GM19099 (cell line): ENCODE data around the gene USP9X.

Experiments used
- POLR2A ChIP-seq: IDR thresholded peaks from 3 replicates; pipeline ENCODE4 v1.6.1; 2011; ENCODE audit warnings: low read depth; ENCODE audit not compliant: insufficient read length; ENCODE audit errors: extremely low read depth

USP9X gene

DNA sequence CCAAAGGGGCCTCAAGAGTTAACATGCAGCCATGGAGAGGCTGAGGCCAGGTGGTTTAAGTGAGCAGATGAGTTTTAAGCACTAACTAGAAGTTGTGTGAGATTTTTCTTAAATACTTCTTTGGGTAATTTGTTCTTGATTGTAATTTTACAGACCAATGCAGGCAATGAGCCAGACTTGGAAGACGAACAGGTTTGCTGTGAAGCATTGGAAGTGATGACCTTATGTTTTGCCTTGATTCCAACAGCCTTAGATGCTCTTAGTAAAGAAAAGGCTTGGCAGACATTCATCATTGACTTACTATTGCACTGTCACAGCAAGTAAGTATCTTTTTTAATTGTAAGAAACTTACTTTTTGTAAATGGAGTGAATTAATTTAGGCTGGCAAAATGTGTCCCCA is 103.9 kb downstream of the USP9X start:
- no peak for TF ChIP-seq POLR2A

DNA sequence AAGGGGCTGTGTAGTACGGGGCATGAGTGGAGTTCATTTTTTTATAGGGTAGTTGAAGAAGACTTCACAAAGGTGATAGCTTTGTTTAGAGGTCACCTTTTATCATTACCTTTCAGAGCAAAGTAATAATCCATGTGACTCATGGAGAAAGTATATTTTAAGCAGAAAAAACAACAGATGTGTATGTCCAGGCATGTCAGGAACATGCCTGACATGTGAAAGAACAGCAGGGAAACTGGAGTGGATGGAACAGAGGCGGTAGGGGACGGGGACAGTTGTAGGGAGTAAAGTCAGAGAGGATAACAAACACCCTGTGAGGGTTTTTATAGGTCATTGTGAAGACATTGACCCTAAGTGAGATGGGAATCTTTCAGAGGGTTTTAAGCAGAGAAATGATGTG is 107.6 kb downstream of the USP9X start:
- no peak for TF ChIP-seq POLR2A

DNA sequence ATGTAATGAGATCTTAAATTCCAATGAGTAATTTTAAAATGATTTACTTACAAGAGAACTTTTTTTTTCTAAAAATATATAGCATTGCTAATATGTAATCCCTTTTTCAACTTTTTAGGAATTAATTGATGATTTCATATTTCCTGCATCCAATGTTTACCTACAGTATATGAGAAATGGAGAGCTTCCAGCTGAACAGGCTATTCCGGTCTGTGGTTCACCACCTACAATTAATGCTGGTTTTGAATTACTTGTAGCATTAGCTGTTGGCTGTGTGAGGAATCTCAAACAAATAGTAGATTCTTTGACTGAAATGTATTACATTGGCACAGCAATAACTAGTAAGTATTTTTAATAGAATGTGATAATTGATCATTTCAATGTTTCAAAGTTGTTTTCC is 113.2 kb downstream of the USP9X start:
- no peak for TF ChIP-seq POLR2A

DNA sequence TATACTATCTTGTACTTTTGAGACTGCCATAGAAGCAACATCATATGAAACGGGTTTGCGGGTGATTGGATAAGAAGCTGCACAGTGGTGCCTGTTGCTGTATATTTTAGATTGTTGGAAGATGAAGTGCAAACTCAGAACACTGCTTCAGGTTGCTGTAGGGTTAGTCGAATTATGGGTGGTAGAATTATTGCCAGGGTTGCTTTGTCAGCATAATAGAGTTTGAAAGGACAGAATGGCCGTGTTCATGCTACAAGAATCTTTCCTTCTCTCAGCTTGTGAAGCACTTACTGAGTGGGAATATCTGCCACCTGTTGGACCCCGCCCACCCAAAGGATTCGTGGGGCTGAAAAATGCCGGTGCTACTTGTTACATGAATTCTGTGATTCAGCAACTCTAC is 115.5 kb downstream of the USP9X start:
- no peak for TF ChIP-seq POLR2A

DNA sequence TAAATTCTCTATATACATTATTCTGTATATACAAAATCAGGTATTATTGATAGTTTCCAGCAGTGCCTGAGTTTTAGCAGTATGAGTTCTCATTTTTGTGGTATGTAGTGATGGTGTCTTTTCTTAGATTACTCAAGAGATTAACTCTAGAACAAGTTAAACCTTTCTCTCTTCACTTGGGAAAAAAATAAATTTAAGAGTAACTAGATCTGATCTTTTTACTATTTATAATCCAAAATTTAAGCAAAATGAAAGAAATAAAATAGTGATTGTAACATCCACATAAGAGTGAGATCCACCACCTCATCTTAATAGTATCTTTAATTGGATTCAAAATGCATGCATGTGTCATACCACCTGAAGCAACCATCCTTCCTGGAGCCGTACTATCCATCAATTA is 124.6 kb downstream of the USP9X start:
- TF ChIP-seq POLR2A: no peak

DNA sequence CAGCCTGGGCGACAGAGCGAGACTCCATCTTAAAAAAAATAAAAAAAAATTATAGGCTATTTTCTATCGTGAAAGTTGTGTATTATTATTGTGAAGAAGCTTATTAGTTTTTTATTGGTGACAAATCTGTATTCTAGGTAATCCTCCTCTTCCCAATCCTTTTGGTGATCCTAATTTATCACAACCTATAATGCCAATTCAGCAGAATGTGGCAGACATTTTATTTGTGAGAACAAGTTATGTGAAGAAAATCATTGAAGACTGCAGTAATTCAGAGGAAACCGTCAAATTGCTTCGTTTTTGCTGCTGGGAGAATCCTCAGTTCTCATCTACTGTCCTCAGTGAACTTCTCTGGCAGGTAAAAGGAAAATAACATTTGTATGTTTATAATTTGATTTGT is 139.4 kb downstream of the USP9X start:
- no peak for TF ChIP-seq POLR2A

DNA sequence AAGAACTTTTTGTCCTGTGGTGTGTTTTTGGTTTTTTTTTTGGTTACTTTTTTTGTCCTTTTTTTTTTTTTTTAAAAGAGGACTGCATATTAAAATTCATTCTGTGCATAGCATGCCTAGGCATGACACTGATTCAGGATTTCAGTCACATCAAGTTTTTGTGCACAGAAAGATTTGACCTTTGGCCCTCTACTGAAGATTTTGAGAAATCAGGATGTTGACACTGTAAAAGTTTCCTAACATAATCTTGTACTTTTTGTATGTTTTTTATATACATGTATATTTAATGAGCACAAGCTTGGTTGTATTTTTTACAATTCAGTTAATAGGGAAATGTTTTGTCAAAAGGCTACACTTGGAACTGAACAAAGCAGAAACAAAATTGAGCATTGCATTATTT is 148.7 kb downstream of the USP9X start:
- no peak for TF ChIP-seq POLR2A

DNA sequence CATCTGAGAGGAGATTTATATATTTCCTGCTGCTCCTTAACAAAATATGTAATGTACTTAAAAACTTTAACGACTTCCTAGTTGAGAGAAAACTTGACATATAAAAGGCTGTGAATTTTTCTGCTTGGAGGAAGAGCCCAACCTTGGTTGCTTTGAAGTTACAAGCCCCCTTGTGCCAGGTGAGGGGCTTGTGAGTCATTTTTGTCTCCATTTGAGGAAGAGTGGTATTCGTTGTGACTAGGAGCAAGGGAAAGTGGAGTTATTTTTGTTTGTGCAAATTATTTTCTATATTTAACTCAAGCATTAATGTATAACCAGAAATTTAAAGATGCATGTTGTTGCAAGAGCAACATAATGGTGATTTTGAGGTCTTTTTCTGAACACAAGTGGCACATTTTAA is 149.7 kb downstream of the USP9X start:
- no peak for TF ChIP-seq POLR2A

DNA sequence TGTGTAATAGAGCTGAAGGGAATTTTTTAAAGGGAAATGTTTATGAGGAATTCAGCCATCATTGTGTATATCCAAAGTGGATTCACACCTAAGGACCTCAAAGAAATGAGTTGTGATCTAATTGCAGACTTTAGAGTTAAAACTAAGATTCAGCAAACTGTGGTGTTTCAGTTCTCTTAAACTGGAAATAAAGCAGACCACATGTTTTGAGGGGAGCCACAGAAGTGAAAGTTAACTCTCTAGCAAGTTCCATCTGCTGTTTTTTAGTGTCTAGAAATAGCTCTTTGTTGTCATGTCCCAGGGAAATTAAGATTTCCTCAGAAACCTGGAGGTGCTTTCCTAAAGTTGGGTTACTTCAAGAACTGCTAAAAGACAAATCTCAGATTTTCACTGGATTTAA is 151.4 kb downstream of the USP9X start:
- TF ChIP-seq POLR2A: no peak

DNA sequence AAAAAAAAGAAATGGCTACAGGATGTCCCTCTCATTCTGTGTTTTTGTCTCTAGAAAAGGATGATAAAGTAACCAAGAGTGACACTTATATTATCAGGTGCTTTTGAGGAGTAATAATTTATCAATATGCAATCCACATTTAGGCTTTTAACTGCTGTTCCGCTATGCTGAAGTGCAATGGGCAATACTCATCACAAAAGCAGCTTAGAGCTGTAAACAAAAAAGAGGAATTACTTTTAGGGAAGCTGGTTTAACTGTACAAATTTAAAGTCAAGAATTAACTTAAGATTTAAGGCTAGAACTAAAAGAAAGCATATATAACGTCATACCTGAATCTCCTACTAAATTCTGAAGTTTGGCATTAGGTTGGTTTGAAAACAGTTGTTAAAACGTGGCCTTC is 155.3 kb downstream of the USP9X start:
- TF ChIP-seq POLR2A: no peak

DNA sequence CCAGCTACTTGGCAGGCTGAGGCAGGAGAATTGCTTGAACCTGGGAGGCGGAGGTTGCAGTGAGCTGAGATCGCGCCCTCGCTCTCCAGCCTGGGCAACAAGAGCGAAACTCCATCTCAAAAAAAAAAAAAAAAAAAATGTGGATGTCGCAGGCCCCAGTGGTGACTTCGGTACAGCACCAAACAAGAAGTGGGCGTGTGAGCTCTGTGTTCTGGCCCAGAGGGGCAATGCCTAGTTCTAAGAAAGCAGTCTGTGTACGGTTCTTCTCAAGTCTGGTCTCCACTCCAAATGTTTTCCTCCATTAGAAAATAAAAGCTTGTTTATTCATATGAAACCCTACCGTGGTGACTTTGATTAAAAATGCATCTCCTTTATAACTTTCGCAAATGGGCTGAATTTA is 156.7 kb downstream of the USP9X start:
- no peak for TF ChIP-seq POLR2A

DNA sequence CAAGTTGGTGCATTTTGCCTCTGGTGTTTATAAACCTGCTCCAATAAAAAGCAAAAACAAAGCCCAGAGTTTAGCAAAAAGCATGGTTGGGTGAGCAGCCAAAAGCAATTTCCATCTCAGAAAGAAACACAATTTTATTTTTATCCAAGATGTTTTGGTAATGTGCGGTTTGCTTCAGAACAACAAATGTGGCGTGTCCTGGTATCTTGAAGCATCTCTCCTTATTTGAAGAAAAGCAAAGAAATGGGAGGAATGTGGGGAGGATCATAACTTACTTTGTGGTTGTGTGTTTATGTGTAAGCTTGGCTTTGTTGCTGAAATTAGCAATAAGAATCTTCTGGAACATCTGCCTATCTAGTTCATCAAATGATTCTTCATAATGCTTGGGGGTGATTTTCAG is 160.4 kb downstream of the USP9X start:
- no peak for TF ChIP-seq POLR2A

DNA sequence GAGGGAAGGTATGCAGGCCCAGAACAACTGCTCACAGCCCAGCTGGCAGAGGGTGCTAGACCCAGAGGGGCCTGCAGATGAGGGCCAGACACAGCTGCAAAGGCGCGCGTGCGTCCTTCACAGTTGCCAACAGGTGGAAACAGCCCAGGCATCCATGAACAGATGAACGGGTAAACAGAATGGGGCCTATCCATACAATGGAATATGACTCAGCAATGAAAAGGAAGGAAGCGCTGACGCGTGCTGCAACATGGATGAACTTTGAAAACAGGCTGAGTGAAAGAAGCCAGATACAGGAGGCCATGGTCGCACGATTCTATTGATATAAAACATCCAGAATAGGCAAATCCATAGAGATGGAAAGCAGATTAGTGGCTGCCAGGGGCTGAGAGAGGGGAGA is 165.6 kb downstream of the USP9X start:
- no peak for TF ChIP-seq POLR2A

DNA sequence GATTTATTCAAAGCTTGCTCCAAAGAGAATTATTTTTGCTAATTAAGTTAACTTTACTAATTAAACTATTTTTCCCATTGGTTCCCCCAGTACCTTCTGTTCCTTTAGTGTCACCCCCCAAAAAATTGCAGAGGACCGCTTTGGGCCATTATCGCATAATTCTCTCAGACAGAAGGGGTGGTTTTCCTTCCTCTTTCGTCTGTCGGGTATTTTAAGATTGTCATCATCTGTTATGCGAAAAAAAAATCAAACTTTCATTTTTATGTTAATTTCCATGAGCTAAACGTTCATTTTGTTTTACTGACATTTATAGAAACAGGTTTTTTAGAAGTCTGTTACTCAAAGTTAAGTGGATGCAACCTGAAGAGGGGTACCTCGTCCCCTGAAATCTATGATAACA is 172.6 kb downstream of the USP9X start:
- no peak for TF ChIP-seq POLR2A

DNA sequence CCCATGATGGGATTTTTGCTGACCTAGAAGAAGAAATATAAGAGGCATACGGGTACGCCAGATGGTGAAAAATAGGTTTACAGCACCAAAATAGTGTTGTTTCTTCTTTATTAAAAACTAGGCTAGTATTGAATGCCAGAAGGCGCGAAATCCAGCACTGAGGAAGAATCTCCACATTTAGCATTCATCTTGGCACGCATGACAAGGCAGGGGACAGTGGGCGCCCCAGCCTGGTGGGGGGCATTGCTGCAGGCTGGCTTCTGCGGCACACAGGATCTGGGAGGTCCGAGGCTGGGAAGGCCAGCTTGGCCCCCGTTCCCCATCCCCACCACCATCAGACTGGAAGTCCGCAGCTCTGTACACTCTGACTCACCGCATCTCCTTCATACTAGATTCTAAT is 173.0 kb downstream of the USP9X start:
- TF ChIP-seq POLR2A: no peak

DNA sequence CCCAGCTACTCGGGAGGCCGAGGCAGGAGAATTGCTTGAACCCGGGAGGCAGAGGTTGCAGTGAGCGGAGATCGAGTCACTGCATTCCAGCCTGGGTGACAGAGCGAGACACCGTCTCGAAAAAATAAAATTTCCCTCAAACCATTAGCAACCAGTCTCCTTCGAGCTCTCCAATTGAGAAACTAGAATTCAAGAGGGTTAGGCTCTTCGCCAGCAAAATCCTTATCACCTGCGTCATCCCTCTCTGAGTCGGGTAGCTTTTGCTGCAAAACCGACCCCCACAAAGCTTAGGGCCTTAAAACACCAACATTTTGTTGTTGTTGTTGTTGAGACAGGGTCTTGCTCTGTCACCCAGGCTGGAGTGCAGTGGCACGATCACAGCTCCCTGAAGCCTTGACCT is 173.6 kb downstream of the USP9X start:
- TF ChIP-seq POLR2A: no peak

DNA sequence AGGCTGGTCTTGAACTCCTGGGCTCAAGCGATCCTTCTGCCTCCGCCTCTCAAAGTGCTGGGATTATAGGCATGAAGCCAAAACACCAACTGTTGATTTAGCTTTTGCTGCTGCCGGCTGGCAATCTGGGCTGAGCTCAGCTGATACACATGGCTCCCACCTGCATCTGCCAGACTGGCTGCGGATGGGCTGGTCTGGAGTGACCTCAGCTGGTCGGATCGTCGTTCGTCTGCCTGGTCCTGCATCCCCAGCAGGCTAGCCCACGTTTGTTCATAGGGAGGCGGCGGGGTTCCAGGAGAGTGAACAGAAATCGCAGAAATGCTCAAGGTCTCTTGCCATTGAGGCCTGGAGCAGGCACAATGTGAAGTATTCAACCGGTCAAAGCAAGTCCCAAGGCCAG is 174.3 kb downstream of the USP9X start:
- TF ChIP-seq POLR2A: no peak

DNA sequence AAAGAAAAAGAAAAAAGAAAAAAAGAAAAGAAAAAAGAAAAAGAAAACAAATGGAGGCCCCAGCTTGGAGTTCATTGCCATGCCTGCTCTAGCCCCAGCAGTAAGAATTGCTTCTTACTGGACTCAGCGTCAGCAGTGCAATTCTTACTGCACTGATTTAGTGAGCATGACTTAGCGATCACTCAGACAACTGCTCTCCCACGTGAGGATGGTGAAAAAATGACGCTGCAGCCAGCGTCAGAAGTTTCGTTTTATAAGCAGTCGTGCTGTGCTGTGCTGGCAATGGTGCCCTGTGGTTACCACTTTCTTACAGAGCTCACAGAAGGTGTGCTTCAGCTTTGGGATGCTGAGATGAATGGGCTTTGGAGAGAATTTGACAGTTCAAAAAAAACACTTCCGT is 180.4 kb downstream of the USP9X start:
- TF ChIP-seq POLR2A: no peak
